Transverse colon (tissue), 4 donors: ENCODE data around the gene TLE7. TPM values are rescaled to one million over a fixed set of nuclear protein-coding genes. Genes with fewer than 3 reads are reported as not detected.
A peak's percentile ranks its signal among the peaks of the same experiment; 100 is the strongest.

ENCODE experiments used
- DNase-seq: peaks from one replicate; pipeline ENCODE4 v3.0.0-alpha.2; 2019
- H3K27ac ChIP-seq, 4 donors: fragments of 200-600 bp; sonication (generic); 2 replicates each; pipeline ENCODE4 v1.5.1; 2016 to 2018; ENCODE audit warnings: inconsistent platforms in 4 of 4
- H3K27me3 ChIP-seq: fragments of 200-600 bp; sonication (generic); 2 replicates; pipeline ENCODE4 v1.5.1; 2017; ENCODE audit warnings: inconsistent platforms
- H3K36me3 ChIP-seq, 4 donors: fragments of 200-600 bp; sonication (generic); 2 replicates each; pipeline ENCODE4 v1.5.1; 2017 to 2019; ENCODE audit warnings: inconsistent platforms in 4 of 4
- H3K4me1 ChIP-seq, 4 donors: fragments of 200-600 bp; sonication (generic); 2 replicates each; pipeline ENCODE4 v1.5.1; 2017 to 2020; ENCODE audit warnings: inconsistent platforms in 4 of 4
- H3K4me3 ChIP-seq, 4 donors: fragments of 200-600 bp; sonication (generic); 1 replicate in 1 of 4; 2 replicates in 3 of 4; pipeline versions ENCODE4 v1.5.1 to v1.6.1; 2017 to 2019; ENCODE audit warnings: inconsistent platforms in 4 of 4
- H3K9me3 ChIP-seq, 2 donors: fragments of 200-600 bp; sonication (generic); 2 replicates each; pipeline ENCODE4 v1.5.1; 2017 to 2019; ENCODE audit warnings: inconsistent platforms in 2 of 2
- CTCF ChIP-seq, 5 experiments: fragments of 200-600 bp in 3 of 5; fragments of 450-650 bp in 2 of 5; sonication (generic) in 3 of 5; IDR thresholded peaks; 1 replicate in 2 of 5; 2 replicates in 3 of 5; pipeline ENCODE4 v1.5.1; 2016 to 2017; ENCODE audit warnings: antibody characterized with exemption in 5 of 5, inconsistent platforms in 3 of 5, mild to moderate bottlenecking in 2 of 5, moderate library complexity in 1 of 5
- EP300 ChIP-seq: sonication (generic); formaldehyde crosslinking; IDR thresholded peaks from one replicate; pipeline ENCODE4 v1.6.1; 2017; ENCODE audit warnings: antibody characterized with exemption, low read depth
- POLR2A ChIP-seq: fragments of 450-650 bp; IDR thresholded peaks from one replicate; pipeline ENCODE4 v1.6.1; 2016; ENCODE audit warnings: antibody characterized with exemption, mild to moderate bottlenecking, moderate library complexity
- POLR2AphosphoS5 ChIP-seq, 3 donors: sonication (generic); formaldehyde crosslinking; IDR thresholded peaks; one replicate each; pipeline ENCODE4 v1.6.1; 2016; ENCODE audit warnings: antibody characterized with exemption in 3 of 3
- WGBS, 2 donors: methylation state at CpG; one replicate each; pipeline ENCODE4 v1.1.5; 2018; ENCODE audit warnings: low coverage in 1 of 2; 5-methylcytosine and 5-hydroxymethylcytosine counted together
- in situ Hi-C, 4 donors: fragments of 200-750 bp; cut with MboI; loops; one replicate each; pipeline versions ENCODE4 v1.15.0 to v1.15.1; 2017; ENCODE audit warnings: low sequenced_read_pairs in 3 of 4, low pct_ligation_motif_present in 1 of 4, low pct_unique_long_range_greater_than_20kb in 1 of 4
- intact Hi-C: fragments of 100-400 bp; cut with DNase I; formaldehyde crosslinking; loops from one replicate; pipeline ENCODE4 v1.15.1; 2023; ENCODE audit warnings: low total_unique reads
- total RNA-seq, 4 donors: library from RNA; depleted of rRNA; stranded (reverse); fragments of >200 nt; gene quantifications; one replicate each; pipeline ENCODE4 v1.1.0, GENCODE V29; 2016

TLE7 gene
- total RNA-seq, 4 donors from 2014 or later: not detected

- intact Hi-C loops: no loop called here
- 66 to 95% methylated on average over 4 to 48 of the region's 71 CpGs for WGBS, 2 donors
These were observed 355 bp downstream of the TLE7 start for GRCh38 chr16:71441348-71442050.

DNA sequence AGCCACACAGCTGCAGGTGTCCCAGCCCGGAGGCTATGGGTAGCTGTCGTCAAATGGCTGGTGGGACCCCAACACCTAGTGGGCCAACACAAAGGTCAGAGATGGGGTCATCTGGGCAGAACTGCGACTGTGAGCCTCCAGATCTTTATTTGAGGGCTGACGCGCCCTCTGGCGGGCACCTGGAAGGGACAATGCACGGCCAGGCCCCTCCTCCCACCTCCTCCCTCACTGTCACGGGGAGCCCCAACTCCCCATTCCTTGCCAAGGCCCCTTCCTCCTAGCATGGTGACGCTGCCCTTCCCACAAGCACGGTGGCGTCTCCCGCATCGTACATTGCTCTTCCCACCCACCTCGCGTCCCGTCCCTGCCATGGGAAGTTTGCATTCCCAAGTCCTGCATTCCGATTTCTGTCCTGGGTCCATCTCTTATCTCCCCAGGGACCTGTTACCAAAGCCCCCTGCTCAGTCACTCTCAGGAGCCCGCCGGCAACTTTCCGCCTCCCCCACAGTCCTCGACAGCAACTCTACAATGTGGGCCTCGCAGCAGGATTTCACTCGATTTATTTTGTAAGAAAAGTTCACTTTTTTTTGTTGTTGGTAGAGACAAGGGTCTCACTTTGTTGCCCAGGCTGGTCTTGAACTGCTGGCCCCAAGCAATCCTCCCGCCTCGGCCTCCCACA is 1.0 kb downstream of the TLE7 start:
- Histone ChIP-seq H3K4me1 (no peaks in the 10 kb centered on the region), H3K27ac (no peak overlapping the region), H3K27me3 (peaks cover 8% of the 10 kb centered on the region), H3K4me3 (no peak overlapping the region), H3K36me3 (no peaks in the 10 kb centered on the region), H3K9me3 (peaks cover 11 to 20% of the 10 kb centered on the region in 2 donors)
- DNase-seq: no peak
- WGBS, 2 donors: 56 to 78% methylated on average over 19 to 25 of the region's 25 CpGs
- no peak for TF ChIP-seq EP300
- peak in 1 of 5 experiments; percentile 12 for TF ChIP-seq CTCF (IDR thresholded peaks at IDR 0.05)
- intact Hi-C loops (no loop called here), in situ Hi-C loops (no loop called here)

More at GRCh38 chr16:71441348-71442050, 355 bp downstream of the TLE7 start:
- in situ Hi-C loops: no loop called here
- DNase-seq: no peak
- Histone ChIP-seq H3K27me3 (peaks cover 8% of the 10 kb centered on the region), H3K27ac (no peak overlapping the region), H3K4me3 (no peak overlapping the region), H3K36me3 (no peaks in the 10 kb centered on the region), H3K4me1 (no peaks in the 10 kb centered on the region), H3K9me3 (peaks cover 18 to 26% of the 10 kb centered on the region in 2 donors)
- TF ChIP-seq POLR2A: no peak
- TF ChIP-seq CTCF (IDR thresholded peaks at IDR 0.05): peak in 2 of 5 experiments; percentile 7 to 11
- TF ChIP-seq EP300: no peak

DNA sequence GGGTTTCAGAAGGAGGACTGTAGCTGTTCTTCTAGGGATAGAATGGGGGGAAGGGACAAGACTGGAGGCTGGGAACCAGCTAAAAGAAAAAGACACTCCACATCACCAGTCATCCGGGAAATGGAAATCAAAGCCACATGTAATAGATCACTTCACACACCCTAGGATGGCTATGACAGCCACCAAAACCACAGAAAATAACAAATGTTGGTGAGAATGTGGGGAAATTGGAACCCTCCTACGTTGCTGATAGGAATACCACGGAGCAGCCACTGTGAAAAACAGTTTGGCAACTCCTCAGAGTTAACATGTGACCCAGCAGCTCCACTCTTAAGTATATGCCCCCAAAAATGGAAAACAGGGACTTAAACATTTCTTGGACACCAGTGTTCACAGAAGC is 2.3 kb downstream of the TLE7 start:
- Histone ChIP-seq H3K4me1 (no peaks in the 10 kb centered on the region), H3K36me3 (no peaks in the 10 kb centered on the region), H3K27me3 (peaks cover 8% of the 10 kb centered on the region), H3K9me3 (peaks cover 0 to 7% of the 10 kb centered on the region in 2 donors), H3K4me3 (no peak overlapping the region), H3K27ac (no peak overlapping the region)
- TF ChIP-seq POLR2AphosphoS5 (IDR thresholded peaks at IDR 0.05) (no peak), CTCF (IDR thresholded peaks at IDR 0.05) (no peak), EP300 (no peak)
- in situ Hi-C loops: no loop called here
- DNase-seq: no peak
- intact Hi-C loops: no loop called here
- 33 to 67% methylated on average over 3 of the region's 3 CpGs for WGBS, 2 donors

DNA sequence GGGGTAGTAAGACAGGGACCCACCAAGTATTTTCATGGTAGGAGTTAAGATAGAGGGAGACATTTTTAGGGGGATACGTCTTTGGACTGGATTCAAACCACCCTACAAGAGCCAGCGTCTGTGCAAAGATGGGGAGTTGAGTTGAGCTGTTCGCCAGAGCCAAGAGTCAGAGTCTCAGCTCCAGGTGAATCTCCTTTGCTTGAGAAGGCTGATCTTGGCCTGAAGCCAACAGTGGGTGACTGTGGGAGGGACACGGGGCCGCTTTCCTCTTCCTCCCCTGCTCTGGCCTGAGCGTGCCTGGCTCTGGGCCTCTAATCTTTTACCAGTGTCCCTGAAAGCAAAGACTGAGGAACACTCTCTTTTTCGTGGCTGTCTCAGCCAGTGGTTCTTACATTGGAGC is 5.4 kb downstream of the TLE7 start:
- Histone ChIP-seq H3K27ac (no peak overlapping the region), H3K4me1 (no peaks in the 10 kb centered on the region), H3K9me3 (no peaks in the 10 kb centered on the region), H3K36me3 (no peaks in the 10 kb centered on the region), H3K4me3 (no peak overlapping the region), H3K27me3 (peaks cover 2% of the 10 kb centered on the region)
- intact Hi-C loops: no loop called here
- in situ Hi-C loops: no loop called here
- WGBS, 2 donors: 90% methylated on average over 7 of the region's 7 CpGs; no CpG with 5 or more reads in 1 of the 2 donors
- no peak for TF ChIP-seq EP300
- no peak for TF ChIP-seq CTCF (IDR thresholded peaks at IDR 0.05)
- DNase-seq: no peak
